GM20000 (cell line): ENCODE measurements around the gene GPR153.
"Not testable (repeated sequence)": the region's sequence is repeated elsewhere in the genome, so short reads cannot be mapped to it uniquely, and the experiment has no call there.

ENCODE experiments used
- DNase-seq: peaks from one replicate; pipeline ENCODE4 v3.0.0; 2012; ENCODE audit warnings: low spot score
- CTCF ChIP-seq: IDR thresholded peaks from 2 replicates; pipeline ENCODE4 v1.5.1; 2012; ENCODE audit warnings: mild to moderate bottlenecking, control low read depth; ENCODE audit errors: extremely low read depth, missing control alignments

GPR153 gene

GRCh38 chr1:6260961-6261614, at the start of gene GPR153:
GPR153 (minus strand) TSS chr1:6261098; CDS start chr1:6254905, 6,193 bp downstream.
- peak; percentile 90 for DNase-seq
- TF ChIP-seq CTCF = no peak

DNA sequence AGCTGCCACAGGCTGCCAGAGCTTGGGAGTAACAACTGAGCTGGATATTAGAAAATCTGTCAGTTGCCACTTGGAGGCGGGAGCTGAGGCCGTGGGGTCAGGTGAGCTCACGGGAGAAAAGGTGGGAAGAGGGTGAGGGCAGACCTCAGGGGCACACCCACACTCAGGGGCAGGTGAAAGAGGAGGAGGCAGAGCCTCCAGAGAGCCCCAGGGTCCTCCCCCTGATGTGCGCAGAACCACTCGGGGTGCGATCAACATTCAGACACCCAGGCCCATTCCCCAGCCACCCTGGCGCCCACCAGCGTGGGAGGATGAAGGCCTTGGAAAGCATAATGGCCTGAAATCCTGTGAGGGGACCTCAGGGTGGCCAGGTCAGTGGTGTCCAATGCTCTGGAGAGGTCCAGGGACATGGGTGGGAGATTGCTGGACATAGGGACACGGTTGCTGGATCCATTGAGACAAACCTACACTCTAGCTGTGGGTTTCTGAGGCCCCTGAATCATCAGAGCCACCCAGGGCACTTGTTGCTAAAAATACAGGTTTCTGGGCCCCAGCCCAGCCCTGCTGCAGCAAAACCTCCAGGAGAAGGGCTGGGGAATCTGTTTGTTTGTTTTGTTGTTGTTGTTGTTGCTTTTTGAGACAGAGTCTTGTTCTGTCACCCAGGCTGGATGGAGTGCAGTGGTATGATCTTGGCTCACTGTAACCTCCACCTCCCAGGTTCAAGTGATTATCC, 49.4 kb upstream of the GPR153 start:
- TF ChIP-seq CTCF = no peak
- no peak for DNase-seq

GRCh38 chr1:6309564-6309963, 48.7 kb upstream of the GPR153 start:
- TF ChIP-seq CTCF = no peak
- DNase-seq = no peak

- no peak for TF ChIP-seq CTCF
- no peak for DNase-seq
Measured at GRCh38 chr1:6308449-6308848, 47.6 kb upstream of the GPR153 start.

DNA sequence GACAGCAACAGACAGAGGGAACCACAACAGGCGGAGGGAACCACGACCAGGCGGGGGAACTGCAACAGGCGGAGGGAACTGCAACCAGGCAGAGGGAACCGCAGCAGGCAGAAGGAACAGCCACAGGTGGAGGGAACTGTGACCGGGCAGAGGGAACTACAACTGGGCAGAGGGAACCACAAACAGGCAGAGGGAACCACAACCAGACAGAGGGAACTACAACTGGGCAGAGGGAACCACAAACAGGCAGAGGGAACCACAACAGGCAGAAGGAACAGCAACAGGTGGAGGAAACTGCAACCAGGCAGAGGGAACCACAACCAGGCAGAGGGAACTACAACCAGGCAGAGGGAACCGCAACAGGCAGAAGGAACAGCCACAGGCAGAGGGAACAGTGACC, 46.8 kb upstream of the GPR153 start:
- DNase-seq = not testable (repeated sequence)

DNA sequence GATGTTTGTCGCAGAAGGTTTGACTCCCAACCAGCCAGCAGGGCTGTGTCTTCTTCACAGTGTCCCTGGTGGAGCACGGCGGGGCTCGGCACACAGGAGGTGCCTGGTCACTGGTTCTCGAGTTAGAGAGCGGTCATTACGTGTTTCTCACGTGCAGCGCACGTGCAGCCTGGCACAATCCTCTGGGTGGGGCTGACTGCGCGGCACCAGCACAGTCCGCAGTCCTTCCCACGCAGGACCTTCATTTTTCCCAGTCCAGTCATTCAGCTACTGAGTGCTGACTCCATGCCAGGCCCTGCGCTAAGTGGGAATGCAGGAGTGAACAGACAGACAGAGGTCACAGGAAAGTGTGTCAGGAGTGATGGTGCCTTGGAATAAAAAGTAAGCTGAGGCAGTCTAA, 46.2 kb upstream of the GPR153 start:
- no peak for DNase-seq
- TF ChIP-seq CTCF = no peak

DNA sequence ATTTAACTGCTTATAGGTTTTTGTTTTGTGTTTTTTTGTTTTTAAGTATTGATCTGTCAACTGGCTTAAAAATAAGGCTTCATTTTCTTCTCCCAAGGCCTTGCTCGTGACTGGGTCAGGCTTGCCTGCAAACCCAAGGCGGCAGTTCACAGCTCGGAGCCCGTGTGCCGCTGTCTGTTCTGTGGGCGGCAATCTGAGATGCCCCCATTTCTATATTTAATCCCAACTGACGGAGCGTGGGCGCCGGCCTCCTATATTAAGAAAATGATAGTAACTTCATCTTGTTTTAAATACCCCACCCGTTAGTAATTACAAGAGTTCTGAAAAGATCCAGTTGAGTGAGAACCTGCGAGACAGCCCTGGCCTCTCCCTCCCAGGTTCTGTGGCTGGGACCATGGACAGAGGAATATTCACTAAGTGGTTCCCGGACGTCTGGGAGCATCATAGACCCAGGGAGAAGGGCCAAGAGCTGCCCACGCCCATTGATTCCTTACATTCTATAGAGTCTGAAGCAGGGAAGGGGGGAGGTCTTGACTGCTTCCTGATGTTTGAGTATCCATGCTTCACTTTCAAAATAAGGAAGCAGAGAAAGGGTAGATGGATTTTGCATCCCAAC, 42.6 kb upstream of the GPR153 start:
- no peak for TF ChIP-seq CTCF
- no peak for DNase-seq
